NCI-H2081 treated with DMSO at 0.1 percent for 48 hours (cell line): ENCODE measurements around the gene DLG2.
"Not testable (repeated sequence)": the region's sequence is repeated elsewhere in the genome, so short reads cannot be mapped to it uniquely, and the experiment has no call there.

Experiments
- DNase-seq: peaks from one replicate; lab custom pipeline; 2025; lab: John Stamatoyannopoulos, UW

The DLG2 gene

DNA sequence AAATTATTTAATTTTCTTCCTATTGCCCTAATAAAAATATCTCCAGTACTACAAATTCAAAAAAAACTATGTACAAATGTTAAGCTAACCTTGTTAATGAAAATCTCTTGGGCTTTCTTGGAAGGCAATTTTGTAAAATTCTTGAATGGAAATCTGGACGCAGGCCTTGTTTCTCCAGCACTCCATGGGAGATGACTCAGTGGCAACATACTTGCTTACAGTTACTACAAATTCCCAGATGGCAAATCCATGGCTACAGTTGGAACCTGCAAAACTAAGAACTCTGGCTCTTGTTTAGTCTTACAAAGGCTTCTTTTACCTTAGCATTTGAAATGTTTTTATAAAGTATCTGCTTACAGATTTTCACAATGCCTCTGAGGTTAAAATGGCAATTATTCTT lies 725.2 kb downstream of the DLG2 start:
- DNase-seq, result no peak

- no peak for DNase-seq
Measured at GRCh38 chr11:84899740-84900139, 727.4 kb downstream of the DLG2 start.

DNA sequence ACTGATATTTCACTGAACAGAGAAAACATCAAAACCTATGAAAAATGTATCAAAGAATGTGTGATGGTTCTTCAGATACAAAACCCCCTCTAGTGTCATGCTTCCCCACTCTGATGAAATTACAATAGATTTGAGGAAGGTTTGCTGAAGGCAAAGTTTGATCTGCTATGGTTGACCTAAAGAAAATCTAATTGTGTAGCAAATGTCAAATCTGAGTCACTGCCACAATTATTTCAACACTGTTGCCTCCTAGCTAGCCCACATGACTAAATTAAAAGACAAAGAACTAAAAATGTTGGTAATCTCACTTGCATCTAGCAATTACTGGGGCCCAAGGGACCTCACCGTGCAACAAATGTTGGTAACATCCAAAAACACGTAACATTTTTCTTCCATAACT lies 728.0 kb downstream of the DLG2 start:
- no peak for DNase-seq

GRCh38 chr11:84894666-84895065 lies 732.5 kb downstream of the DLG2 start:
- DNase-seq, result no peak

DNA sequence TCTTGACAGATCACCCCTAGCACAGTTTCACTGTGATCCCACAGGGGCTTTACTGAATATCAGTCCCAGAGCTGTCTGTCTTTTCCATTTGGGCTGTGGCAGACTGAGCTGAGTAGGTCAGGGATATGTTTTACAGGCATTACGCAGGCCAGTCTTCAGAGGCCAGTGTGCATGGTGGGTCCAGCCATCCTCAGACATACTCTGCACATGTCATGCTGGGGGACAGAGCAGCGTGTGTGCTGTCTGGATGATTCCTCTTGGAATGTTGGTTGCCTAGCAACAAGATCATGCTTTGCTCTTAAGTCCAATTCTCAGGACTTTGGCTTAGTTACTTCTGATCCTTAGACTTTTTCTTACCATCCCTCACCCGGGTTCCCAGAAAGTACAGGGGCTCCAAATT lies 736.5 kb downstream of the DLG2 start:
- no peak for DNase-seq

- no peak for DNase-seq
Measured at GRCh38 chr11:84889556-84889955, 737.6 kb downstream of the DLG2 start.

DNA sequence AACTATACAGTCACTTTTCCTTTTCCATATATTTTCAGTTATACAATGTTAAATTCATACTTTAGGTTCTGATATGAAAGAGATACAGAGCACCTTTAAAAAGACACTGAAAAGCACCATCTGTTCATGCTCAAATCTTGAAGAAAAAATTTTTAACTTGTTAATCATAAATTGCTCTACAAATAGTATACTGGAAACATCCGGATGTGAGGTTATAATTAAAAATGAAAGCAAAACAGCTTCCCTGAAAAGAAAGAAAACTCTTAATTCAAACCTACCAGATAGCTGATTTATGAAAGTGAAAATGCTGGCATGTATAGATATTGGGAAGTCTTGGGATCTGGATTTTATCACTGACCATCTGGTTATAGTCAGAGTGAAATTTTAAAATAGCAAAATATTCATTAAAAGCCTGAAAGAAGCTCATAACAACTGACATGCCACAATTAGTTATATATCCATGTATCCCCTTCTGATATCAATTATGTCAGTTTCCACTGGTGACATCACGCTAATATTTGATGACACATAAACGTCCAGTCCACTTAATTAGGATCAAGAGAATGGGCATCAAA lies 740.0 kb downstream of the DLG2 start:
- no peak for DNase-seq

DNA sequence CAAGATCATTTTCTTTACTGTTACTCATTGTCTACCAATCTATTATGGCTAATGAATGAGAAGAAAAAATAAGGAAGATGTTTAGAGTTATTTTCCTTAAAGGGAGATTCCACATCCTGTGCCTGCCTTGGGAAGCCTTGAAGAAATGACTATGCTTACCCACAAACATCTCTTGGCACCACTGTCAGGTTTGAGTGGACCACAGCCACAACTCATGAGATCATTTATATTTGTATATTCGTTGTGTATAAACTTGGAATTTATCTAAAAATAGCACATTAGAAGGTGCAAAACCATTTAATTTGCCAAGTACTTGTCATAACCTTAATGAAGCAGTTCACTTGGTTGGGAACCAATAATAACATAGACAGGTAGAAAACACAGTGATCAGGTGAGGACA lies 740.8 kb downstream of the DLG2 start:
- no peak for DNase-seq

GRCh38 chr11:84884836-84885235 lies 742.3 kb downstream of the DLG2 start:
- no peak for DNase-seq

DNA sequence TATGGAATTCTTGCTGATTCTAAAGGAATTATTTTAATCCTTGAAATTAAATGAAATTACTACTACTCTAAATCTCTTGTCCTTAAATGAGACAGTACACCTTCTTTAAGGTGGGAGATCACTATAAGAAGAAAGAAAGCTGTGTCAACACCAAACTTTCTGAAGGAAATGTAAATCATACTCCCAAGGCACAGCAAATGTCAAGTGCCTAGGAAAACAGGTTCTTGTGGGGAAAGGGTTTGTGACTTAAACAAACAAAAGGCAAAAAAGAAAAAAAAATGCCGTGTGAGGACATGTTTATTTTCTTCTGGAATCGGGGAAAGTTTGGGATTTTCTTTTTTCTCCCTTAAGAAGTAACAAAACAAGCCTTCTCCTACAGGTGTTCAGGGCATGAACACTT lies 745.1 kb downstream of the DLG2 start:
- no peak for DNase-seq

DNA sequence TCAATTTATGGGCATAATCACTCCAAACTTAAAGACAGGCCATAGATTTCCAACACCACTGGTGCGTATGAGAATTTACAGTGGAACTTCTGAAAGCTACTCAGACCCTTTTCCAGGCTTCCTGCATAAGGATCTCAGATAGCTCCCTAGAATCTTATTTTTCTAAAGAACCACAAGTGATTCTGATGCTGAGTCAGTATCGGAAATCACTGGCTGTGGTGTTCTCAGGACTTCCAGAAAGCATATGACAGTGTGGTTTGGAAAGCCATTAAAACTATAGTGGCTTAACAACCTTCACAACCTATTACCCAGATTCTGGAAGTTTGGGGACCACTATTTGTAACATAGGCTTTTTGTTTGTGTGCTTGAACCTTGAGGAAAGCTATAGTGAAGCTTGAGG lies 756.0 kb downstream of the DLG2 start:
- DNase-seq, result no peak

GRCh38 chr11:84870486-84870885 lies 756.7 kb downstream of the DLG2 start:
- no peak for DNase-seq

DNA sequence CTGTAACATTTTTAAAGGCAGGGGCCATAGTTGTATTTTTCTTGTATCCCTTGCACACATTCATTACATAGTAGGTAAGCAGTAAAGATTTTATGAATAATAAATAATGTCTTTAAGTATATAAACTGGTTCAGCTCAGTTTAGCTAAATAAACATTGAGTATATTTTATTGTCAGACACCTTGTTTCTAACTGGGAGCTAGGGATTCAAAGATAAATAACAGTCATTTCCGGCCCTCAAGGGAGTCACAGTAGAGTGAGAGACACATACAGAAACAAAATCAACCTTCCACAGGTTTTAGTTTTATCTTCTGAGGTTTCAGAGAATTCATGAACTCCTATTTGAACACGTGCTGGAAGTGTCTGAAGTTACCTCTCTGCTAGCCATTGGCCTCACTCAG lies 760.2 kb downstream of the DLG2 start:
- DNase-seq, result no peak

DNA sequence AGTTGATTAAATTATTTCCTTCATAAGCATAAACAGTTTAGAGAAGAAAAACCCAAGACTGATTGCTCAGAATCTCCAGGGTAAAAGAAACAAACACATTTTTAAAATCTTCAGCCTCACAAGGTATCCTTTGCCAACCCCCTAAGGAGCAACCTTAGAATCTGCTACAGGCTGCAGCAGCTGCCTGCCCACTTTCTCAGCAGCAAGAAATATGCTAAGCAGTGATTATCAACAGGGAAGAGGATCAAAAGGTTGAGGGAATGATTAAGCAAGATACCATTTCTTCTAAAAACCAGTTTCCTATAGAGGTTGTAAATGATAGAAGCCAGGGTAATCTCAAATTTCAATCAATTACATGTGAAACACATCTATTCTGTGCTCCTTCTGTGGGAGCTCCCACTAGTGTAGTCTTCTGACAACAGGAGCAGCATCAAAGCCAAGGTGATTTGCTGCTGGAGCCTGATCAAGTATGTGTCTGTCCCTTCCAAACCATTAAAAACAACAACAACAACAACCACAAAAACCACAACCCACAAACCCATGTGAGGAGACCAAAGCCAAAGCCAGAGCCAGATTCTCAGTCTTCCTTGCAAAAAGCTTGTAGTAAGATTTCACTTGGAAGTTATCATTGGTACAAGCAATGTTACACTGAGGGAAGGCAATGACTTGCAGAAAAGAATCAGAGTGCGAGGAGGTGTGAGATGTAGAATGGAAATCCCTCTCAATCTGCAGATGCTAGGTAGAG lies 761.2 kb downstream of the DLG2 start:
- no peak for DNase-seq

- no peak for DNase-seq
Measured at GRCh38 chr11:84865257-84865656, 761.9 kb downstream of the DLG2 start.

GRCh38 chr11:84857746-84858145 lies 769.4 kb downstream of the DLG2 start:
- DNase-seq, result no peak

GRCh38 chr11:84855508-84856245 lies 771.5 kb downstream of the DLG2 start:
- no peak for DNase-seq

DNA sequence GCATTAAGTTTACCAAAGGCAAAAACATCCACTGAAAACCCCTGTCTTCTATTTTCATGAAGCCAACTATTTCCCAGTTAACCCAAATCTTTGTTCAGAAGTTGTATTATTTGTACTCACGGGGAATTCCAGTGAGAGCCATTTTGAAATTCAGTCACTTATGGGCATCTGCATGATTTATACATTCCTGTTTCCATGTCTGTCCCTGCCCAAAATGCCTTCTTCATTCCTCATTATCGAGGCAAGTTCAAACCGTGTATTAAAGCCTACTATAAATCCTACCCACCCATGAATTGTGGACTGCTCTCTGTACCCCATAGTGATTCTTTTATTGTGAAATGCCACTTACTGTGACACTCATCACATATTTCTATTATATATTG lies 772.7 kb downstream of the DLG2 start:
- no peak for DNase-seq

DNA sequence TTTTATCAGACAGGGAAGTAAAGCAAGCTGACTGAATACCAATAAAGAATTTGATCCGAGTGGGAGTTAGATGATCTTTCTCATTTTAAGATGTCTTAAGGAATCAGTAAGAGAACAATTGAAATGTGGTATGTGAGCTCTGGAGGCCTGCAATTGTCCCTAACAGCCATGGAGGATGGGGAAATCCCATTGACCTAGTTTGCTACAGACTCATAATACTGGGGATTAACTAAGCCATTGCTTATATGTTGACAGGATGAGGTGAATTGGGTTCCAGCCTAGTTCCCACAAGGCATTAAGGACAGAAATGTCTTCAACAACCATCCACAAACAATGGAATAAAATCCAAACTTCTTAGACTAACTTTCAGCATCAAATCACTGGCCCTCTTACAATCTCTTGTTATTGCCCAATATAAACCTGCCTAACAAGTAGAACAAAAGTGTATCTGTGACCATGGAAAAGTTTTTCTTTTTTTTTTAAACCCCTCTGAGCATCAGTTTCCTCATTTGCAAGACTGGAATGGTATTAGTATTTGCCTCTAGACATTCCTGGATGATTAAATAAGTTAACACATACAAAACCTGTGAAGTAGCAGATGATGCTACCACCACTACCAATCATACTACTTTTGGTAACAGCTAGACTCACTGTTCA lies 773.2 kb downstream of the DLG2 start:
- DNase-seq, result no peak

- no peak for DNase-seq
Measured at GRCh38 chr11:84847842-84848241, 779.3 kb downstream of the DLG2 start.

GRCh38 chr11:84840201-84840600 lies 786.9 kb downstream of the DLG2 start:
- DNase-seq, result not testable (repeated sequence)

DNA sequence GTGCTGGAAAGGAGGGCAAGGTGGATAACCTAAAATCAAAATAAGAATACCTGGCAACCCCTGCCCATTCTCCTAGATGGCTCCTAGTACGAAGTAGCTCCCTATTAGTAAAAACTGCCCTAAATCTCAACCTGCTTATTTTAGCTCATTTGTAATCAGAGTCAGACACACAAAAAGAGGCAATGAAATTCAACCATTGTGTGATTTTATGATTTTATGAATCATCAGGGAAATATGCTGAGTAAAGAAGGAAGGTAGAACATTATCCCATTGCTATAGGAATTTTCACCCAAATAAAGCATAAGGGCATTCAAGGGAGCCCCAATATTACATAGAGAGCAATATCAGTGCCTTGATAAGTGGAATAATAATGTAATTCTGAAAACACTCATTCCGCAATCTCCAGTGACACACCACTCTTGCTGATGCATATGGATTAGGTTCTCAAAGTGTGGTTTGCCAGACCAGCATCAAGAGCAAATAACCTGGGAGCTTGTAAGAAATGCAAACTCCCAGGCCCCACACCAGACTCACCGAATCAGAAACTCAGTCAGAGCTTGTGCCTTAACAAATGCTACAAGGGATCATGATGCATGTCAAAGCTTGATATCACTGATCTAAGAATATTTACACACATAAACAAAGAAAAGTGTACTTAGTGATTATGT lies 789.6 kb downstream of the DLG2 start:
- DNase-seq, result no peak
